GM19395 (cell line): ENCODE measurements around the gene KDM4C.
"Not testable (repeated sequence)": the region's sequence is repeated elsewhere in the genome, so short reads cannot be mapped to it uniquely, and the experiment has no call there.

Experiments used
- ATAC-seq: cut with Tn5 transposase; IDR thresholded peaks from one replicate; pipeline ENCODE4 v1.9.1; 2021; ENCODE audit warnings: mild to moderate bottlenecking, moderate library complexity; ENCODE audit not compliant: unreplicated experiment

The KDM4C gene

DNA sequence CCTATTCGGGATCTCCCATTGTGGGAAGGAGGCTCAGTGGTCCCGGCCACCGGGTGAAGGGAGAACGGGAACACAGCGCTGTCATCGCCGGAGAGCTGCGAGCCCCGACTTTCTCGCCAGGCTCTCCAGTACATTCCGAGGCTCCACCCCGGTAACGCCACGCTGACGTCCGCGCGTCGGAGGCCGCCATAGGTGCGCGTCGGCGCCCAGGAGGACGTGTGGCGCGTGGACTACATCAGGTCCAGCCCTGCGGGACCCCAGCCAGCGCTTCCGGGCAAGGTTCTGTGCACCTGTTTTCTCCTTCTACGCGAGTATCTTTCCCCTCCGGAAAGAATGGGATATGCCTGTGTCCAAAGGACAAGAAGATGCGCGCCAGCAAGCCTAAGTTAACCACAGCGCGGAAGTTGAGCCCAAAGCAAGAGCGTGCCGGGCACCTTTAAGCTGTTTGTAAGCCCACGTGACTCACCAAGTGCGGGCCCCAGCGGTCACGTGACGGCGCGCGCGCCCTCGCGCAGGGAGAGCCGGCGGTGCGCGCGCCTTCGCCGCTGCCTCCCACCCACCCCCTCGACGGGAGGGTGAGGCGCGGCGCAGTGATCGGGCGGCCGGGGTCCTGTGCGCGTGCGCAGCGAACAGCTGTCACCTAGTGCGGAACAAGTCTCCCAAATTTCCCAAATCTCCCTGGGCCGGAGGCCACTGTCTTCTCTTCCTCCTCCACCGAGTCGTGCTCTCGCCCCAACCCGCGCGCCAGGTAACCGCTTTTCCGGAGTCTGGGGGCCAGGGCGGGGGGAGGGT is at the start of gene KDM4C:
KDM4C (plus strand) TSS at position 518 of the 792 bp plus-strand sequence. CDS start 35,016 bp downstream, outside the sequence.
- ATAC-seq = peak; percentile 81

- no peak for ATAC-seq
These were observed 49.0 kb upstream of the KDM4C start for GRCh38 chr9:6708732-6709131.

- ATAC-seq = no peak
These were observed 46.4 kb upstream of the KDM4C start for GRCh38 chr9:6711403-6711802.

DNA sequence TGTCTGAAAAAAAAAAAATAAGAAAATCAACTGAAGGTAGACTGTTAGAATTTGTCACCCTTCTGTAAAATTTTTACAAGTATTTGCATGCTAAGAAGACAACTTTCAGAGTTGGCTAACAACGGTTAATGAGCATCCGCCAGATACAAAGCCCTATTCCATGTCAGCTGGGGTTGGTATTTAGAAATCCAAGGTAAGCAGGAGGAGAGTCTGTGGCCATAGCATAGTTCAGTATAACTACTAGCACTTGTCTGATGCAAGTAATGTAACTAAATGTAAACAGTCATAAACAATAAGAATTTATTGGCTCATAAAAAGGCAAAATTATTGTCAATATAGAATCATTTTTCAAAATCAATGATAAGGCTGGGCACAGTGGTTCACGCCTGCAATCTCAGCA is 45.7 kb upstream of the KDM4C start:
- no peak for ATAC-seq

DNA sequence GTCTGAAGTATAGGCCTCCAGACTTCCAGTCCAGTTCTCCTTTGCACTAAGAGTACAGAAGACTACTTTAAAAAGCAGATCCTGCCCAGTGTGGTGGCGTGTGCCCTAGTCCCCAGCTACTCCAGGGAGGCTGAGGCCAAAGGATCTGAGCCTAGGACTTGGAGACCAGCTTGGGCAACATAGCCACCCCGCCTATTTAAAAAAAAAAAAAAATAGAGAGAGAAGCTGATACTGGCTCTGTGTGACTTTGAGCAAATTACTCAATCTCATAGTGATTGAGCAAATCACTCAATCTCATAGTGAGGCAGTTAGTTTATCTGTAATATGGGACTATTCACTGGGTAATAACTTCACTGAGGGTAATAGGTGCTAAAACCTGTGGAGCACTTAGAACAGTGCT is 43.6 kb upstream of the KDM4C start:
- no peak for ATAC-seq

DNA sequence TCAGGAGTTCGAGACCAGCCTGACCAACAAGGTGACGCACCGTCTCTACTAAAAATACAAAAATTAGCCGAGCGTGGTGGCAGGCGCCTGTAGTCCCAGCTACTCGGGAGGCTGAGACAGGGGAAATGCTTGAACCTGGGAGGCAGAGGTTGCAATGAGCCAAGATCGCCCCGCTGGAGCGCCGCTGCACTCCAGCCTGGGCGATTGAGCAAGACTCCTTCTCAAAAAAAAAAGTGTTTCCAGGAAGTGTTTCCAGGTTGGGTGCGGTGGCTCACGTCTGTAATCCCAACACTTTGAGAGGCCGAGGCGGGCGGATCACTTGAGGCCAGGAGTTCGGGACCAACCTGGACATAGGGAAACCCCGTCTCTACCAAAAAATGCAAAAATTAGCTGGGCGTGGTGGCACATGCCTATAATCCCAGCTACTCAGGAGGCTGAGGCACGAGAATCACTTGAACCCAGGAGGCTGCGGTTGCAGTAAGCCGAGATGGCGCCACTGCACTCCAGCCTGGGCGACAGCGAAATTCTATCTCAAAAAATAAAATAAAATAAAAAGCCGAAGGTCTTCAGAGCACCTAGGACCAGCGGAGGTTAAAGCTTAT is 42.5 kb upstream of the KDM4C start:
- ATAC-seq = not testable (repeated sequence)

- ATAC-seq = peak; percentile 96
These were observed 41.8 kb upstream of the KDM4C start for GRCh38 chr9:6715755-6716643.

DNA sequence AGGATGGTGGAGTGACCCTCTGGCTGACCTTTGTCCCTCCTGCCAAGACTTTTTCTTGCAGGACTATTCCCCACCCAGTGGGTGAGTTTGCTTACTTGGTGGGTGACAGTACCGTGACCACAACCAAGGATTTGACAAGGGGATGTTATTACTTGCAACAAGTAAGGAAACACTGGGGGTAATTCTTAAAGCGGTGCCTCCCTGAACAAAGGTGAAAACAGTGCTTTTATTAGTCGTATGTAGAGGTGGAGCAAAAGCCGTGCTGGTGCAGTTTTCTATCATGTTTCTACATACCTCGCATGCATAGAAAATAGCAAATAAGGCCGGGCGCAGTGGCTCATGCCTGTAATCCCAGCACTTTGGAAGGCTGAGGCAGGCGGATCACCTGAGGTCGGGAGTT is 41.0 kb upstream of the KDM4C start:
- no peak for ATAC-seq

DNA sequence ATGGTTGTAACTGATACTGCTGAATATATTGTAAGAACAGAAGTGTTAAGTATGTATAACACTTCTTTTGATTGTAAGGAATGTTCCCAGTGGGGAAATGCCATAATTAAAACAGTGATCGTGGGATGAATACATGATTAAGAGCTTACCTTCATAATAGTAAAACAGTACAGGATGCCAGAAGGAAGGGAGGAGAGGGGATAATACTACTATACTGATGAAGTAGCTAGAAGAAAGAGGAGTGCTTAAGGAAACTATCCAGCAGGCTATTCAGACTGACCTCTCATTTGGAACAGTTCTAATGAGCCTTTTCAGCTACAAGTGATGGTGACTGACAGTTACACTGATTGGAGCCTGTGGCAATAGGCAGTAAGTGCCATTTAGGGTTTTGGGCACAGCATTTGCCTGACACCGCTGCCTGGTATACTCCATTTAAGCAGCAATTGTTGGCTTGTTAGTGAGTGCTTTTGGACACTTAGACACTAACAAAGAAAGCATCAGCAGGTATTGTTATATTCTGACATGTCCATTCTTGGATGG is 33.8 kb upstream of the KDM4C start:
- no peak for ATAC-seq

DNA sequence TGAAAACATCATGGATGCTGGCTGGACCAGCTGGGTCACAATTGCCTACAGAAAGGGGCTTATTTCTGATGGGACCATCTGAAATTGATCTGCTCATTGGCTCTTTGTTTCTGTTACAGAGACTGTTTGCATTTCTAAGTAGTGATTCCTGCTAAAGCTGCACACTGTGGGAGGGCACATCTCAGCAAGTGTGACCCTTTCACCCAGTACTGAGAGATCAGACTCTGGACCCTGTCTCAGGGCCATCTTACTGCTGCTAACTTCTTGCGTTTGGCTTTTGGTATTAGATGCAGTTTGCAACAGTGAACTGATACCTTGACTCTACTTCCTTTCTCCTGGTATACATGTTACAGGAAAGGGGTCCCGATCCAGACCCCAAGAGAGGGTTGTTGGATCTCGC is 24.5 kb upstream of the KDM4C start:
- no peak for ATAC-seq

GRCh38 chr9:6733831-6734230 is 23.9 kb upstream of the KDM4C start:
- ATAC-seq = no peak

DNA sequence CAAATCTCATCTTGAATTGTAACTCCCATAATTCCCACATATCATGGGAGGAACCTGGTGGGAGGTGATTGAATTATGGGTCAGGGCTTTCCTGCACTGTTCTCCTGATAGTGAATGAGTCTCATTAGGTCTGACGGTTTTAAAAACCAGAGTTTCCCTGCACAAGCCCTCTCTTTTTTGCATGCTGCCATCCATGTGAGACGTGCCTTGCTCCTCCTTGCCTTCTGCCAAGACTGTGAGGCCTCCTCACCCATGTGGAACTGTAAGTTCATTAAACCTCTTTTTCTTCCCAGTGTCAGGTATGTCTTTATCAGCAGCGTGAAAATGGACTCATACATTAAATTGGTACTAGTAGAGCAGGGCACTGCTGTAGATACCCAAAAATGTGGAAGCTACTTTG is 22.4 kb upstream of the KDM4C start:
- ATAC-seq = no peak

GRCh38 chr9:6739218-6739617 is 18.6 kb upstream of the KDM4C start:
- ATAC-seq = no peak

DNA sequence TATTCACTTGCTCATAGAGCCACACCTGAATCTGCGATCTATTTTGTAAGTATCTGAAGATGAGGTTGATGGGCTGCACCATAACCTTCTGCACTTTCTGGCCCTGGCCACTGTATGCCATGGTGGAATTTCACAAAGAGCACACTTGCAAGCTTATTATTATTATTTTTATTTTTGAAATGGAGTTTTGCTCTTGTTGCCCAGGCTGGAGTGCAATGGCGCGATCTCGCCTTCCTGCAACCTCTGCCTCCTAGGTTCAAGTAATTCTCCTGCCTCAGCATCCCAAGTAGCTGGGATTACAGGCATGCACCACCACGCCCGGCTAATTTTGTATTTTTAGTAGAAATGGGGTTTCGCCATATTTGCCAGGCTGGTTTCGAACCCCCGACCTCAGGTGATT is 8.9 kb upstream of the KDM4C start:
- not testable (repeated sequence) for ATAC-seq

- ATAC-seq = not testable (repeated sequence)
These were observed 2.9 kb upstream of the KDM4C start for GRCh38 chr9:6754861-6755260.

GRCh38 chr9:6757132-6757455 is 679 bp upstream of the KDM4C start:
- ATAC-seq = peak; percentile 40

- peak; percentile 25 for ATAC-seq
These were observed 400 bp downstream of the KDM4C start for GRCh38 chr9:6758248-6758497.

DNA sequence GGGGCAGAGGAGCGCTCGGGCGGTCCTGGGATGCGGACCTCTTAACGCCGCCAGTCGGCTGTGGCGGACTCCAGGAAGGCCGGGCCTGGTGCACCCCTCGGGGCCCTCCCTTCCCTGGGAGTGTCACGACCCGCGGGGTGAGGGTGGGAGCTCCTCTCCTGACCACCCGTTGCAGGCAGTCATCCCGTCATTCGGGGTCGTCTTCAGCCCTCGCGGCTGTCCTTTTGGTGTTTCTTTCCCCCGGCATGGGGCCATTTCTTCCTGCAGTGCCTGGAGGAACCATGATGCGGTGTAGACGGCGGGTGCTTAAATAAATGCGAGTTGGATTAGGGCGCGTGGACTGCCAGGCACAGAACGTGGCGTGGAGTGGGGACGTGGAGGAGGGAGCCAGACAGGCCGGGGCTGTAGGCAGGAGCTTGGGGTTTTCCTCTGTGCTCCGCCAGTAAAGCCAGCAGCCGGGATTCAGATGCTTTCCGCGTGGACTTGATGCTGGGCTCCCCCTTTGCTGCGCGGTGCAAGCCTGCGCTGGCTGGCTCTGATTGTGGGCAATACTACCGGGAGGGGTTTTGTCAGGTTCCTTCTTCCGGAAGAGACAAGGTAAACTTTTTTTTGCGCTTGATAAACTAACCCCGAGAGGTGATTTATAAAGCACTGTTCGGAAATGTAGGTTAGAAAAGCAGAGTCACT is 868 bp downstream of the KDM4C start:
- peak; percentile 34 for ATAC-seq

GRCh38 chr9:6759185-6759977 is 1.6 kb downstream of the KDM4C start:
- ATAC-seq = peak; percentile 25

DNA sequence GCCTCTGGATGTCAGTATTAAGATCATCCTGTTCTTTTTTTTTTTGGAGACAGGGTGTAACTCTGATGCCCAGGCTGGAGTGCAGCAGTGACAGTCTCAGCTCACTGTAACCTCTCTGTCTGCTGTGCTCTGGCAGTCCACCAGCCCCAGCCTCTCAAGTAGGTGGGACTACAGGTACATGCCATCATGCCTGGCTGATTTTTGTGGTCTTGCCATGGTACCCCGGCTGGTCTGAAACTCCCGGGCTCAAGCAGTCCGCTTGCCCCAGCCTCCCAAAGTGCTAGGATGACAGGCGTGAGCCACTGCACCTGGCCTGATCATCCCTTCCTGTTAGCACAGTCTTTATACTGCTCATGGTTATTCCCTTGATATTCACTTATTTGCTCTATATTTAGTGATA is 3.5 kb downstream of the KDM4C start:
- ATAC-seq = no peak
